K562 (cell line): Measurements from ENCODE around the gene ANAPC4. TPM values are rescaled to one million over a fixed set of nuclear protein-coding genes. Genes with fewer than 3 reads are reported as not detected.

ENCODE experiments used
- AFF1 ChIP-seq, 2 experiments: fragments of 450-650 bp; IDR thresholded peaks; 2 replicates each; pipeline ENCODE4 v1.6.1; 2018; ENCODE audit warnings: mild to moderate bottlenecking in 2 of 2, low read depth in 1 of 2; ENCODE audit not compliant: partially characterized antibody in 2 of 2
- CEBPB ChIP-seq: fragments of 450-650 bp; IDR thresholded peaks from 2 replicates; pipeline ENCODE4 v1.6.1; 2016; ENCODE audit warnings: missing genetic modification characterization, missing compliant biosample characterization
- CREM ChIP-seq: IDR thresholded peaks from 2 replicates; pipeline ENCODE4 v1.6.1; 2014; ENCODE audit warnings: antibody characterized with exemption, low read depth
- E2F3 ChIP-seq: fragments of 250-450 bp; sonication (Bioruptor Pico); IDR thresholded peaks from 2 replicates; pipeline ENCODE4 v1.4.0; 2020; ENCODE audit warnings: mild to moderate bottlenecking
- FOS ChIP-seq: IDR thresholded peaks from 3 replicates; pipeline ENCODE4 v1.6.1; 2011; ENCODE audit not compliant: insufficient read length; ENCODE audit errors: extremely low read depth
- GABPB2 ChIP-seq: fragments of 250-450 bp; sonication (Bioruptor Pico); conservative IDR thresholded peaks from 2 replicates; pipeline ENCODE4 v1.5.1; 2021; ENCODE audit warnings: mild to moderate bottlenecking
- GATAD2B ChIP-seq: fragments of 450-650 bp; IDR thresholded peaks from 2 replicates; pipeline ENCODE4 v1.6.1; 2017; ENCODE audit warnings: mild to moderate bottlenecking, borderline replicate concordance
- HDAC8 ChIP-seq: fragments of 450-650 bp; IDR thresholded peaks from 2 replicates; pipeline ENCODE4 v1.6.1; 2016; ENCODE audit warnings: mild to moderate bottlenecking, missing genetic modification characterization, moderate library complexity, missing compliant biosample characterization
- KAT8 ChIP-seq: fragments of 450-650 bp; IDR thresholded peaks from 2 replicates; pipeline ENCODE4 v1.6.1; 2016; ENCODE audit warnings: low read depth, mild to moderate bottlenecking
- KDM5B ChIP-seq: fragments of 200-600 bp; sonication (generic); IDR thresholded peaks from 2 replicates; pipeline ENCODE4 v1.6.1; 2012; ENCODE audit warnings: low read depth, mild to moderate bottlenecking, moderate library complexity, low read length, control low read depth, inconsistent platforms; ENCODE audit not compliant: insufficient replicate concordance
- POLR2H ChIP-seq: IDR thresholded peaks from 2 replicates; pipeline ENCODE4 v1.6.1; 2016; ENCODE audit warnings: missing genetic modification characterization, low read depth, mild to moderate bottlenecking, control low read depth, missing compliant biosample characterization, moderate library complexity
- PURB ChIP-seq: sonication (generic); formaldehyde crosslinking; IDR thresholded peaks from 2 replicates; pipeline ENCODE4 v1.9.0; 2021; ENCODE audit warnings: low read depth, mild to moderate bottlenecking, missing genetic modification reagents
- RNF2 ChIP-seq: sonication (generic); IDR thresholded peaks from 2 replicates; pipeline ENCODE4 v1.6.1; 2016
- SIN3B ChIP-seq: fragments of 450-650 bp; IDR thresholded peaks from 2 replicates; pipeline ENCODE4 v1.6.1; 2017; ENCODE audit warnings: low read depth, mild to moderate bottlenecking, moderate library complexity
- SMAD2 ChIP-seq: fragments of 150-350 bp; IDR thresholded peaks from 2 replicates; pipeline ENCODE4 v1.6.1; 2014; ENCODE audit warnings: low read depth, mild to moderate bottlenecking, low read length
- SMAD3 ChIP-seq: fragments of 450-650 bp; formaldehyde crosslinking; conservative IDR thresholded peaks from 2 replicates; pipeline ENCODE4 v1.4.0; 2020; ENCODE audit warnings: mild to moderate bottlenecking
- SMAD4 ChIP-seq: fragments of 250-450 bp; sonication (Bioruptor Pico); conservative IDR thresholded peaks from 2 replicates; pipeline ENCODE4 v1.8.0; 2021; ENCODE audit warnings: inconsistent platforms, mild to moderate bottlenecking, moderate library complexity
- SNAPC5 ChIP-seq: fragments of 250-450 bp; sonication (Bioruptor Pico); IDR thresholded peaks from 2 replicates; pipeline ENCODE4 v1.8.0; 2021; ENCODE audit warnings: moderate library complexity, mild to moderate bottlenecking, inconsistent platforms
- SRF ChIP-seq, 2 experiments: fragments of 250-450, 450-650 bp in 1 of 2; sonication (Bioruptor Pico) in 1 of 2; sonication (generic) in 1 of 2; formaldehyde crosslinking; IDR thresholded peaks; 2 replicates each; pipeline versions ENCODE4 v1.5.0 to v1.5.1; 2020 to 2022; ENCODE audit warnings: mild to moderate bottlenecking in 1 of 2, missing genetic modification reagents in 1 of 2
- STAG1 ChIP-seq: sonication (generic); formaldehyde crosslinking; IDR thresholded peaks from 2 replicates; pipeline ENCODE4 v1.5.0; 2020; ENCODE audit warnings: missing genetic modification reagents, borderline replicate concordance
- TBP ChIP-seq: optimal IDR thresholded peaks from 2 replicates; pipeline ENCODE3; 2011; ENCODE audit warnings: low read depth, low read length, improper control_type of control experiment
- THRAP3 ChIP-seq: fragments of 450-650 bp; IDR thresholded peaks from 2 replicates; pipeline ENCODE4 v1.6.1; 2016; ENCODE audit warnings: mild to moderate bottlenecking, inconsistent platforms, borderline replicate concordance
- ZBED1 ChIP-seq: IDR thresholded peaks from 2 replicates; pipeline ENCODE4 v1.6.1; 2014
- ZNF253 ChIP-seq: fragments of 250-450 bp; sonication (Bioruptor Pico); conservative IDR thresholded peaks from 2 replicates; pipeline ENCODE4 v1.6.1; 2021; ENCODE audit warnings: mild to moderate bottlenecking
- ZNF274 ChIP-seq: IDR thresholded peaks from 2 replicates; pipeline ENCODE4 v1.6.1; 2011; ENCODE audit warnings: low read depth, mild to moderate bottlenecking, low read length, moderate library complexity, borderline replicate concordance
- ZNF717 ChIP-seq: fragments of 250-450 bp; sonication (Bioruptor Pico); IDR thresholded peaks from 2 replicates; pipeline ENCODE4 v1.5.0; 2021
- ZNF77 ChIP-seq: fragments of 250-450 bp; sonication (Bioruptor Pico); IDR thresholded peaks from 2 replicates; pipeline ENCODE4 v1.5.0; 2020
- polyA plus RNA-seq, 8 experiments: library from polyadenylated mRNA; depleted of rRNA in 4 of 8; stranded (reverse) in 5 of 8; unstranded in 3 of 8; fragments of >200 nt; fragmentation: Nextera tagmentation in 2 of 8; fragmentation: Illumina TruSeq in 1 of 8; extraction: Ambion mirVana in 2 of 8; extraction: Trizol in 1 of 8; gene quantifications; 2 replicates each; pipeline versions ENCODE4 v1.2.1 to v1.2.3, GENCODE V29; 2011 to 2014; ENCODE audit warnings: inconsistent platforms in 1 of 8, missing spikeins in 1 of 8
- total RNA-seq, 7 experiments: library from RNA; depleted of rRNA in 6 of 7; stranded (reverse); fragments of >200 nt in 6 of 7; fragmentation: Illumina TruSeq in 2 of 7; extraction: Trizol in 2 of 7; gene quantifications; 2 replicates each; pipeline versions ENCODE4 v1.2.1 to v1.2.3, GENCODE V29; 2011 to 2021; ENCODE audit warnings: low replicate concordance in 1 of 7

ANAPC4 gene
- total and polyA plus RNA-seq, 9 of the 15 experiments (the other 6 are each of a cell fraction or from before 2014, with no cell fraction given) = 23.9 to 47.0 (median 31.9) TPM

GRCh38 chr4:25376754-25377571, at the start of gene ANAPC4 (continued):
- TF ChIP-seq TBP (peak; percentile 77), AFF1 (IDR thresholded peaks at IDR 0.05; ENCODE audit: low read depth in 1 of 2, partially characterized antibody in 2 of 2) (no peak), E2F3 (CRISPR knock-in tag) (no peak), KAT8 (no peak), SMAD4 (CRISPR knock-in tag) (0 out of 2 replicates have a peak, but pooled peaks have one; percentile 28), ZNF717 (CRISPR knock-in tag) (no peak), PURB (no peak), FOS (no peak), ZNF274 (no peak), SRF (CRISPR knock-in tag; IDR thresholded peaks at IDR 0.05) (no peak), SNAPC5 (CRISPR knock-in tag) (no peak), CREM (peak; percentile 62), POLR2H (peak; percentile 61), GATAD2B (0 out of 2 replicates have a peak, but pooled peaks have one; percentile 24), THRAP3 (no peak), SMAD2 (no peak), RNF2 (no peak), CEBPB (tag) (no peak), SIN3B (peak; percentile 56; the same call in 1 of the 2 replicates), ZNF253 (no peak), ZNF77 (CRISPR knock-in tag) (no peak), ZBED1 (peak; percentile 77; the same call in 1 of the 2 replicates), HDAC8 (tag) (no peak), GABPB2 (CRISPR knock-in tag) (no peak), SMAD3 (CRISPR knock-in tag) (no peak), KDM5B (peak; percentile 80), STAG1 (CRISPR knock-in tag) (no peak)
